HG02642 (cell line): ENCODE results near the gene KCNIP3.
"Not testable (repeated sequence)": the region's sequence is repeated elsewhere in the genome, so short reads cannot be mapped to it uniquely, and the experiment has no call there.

Source experiments
- ATAC-seq: cut with Tn5 transposase; IDR thresholded peaks from one replicate; pipeline ENCODE4 v1.9.1; 2021; ENCODE audit warnings: mild to moderate bottlenecking; ENCODE audit not compliant: unreplicated experiment, poor library complexity

KCNIP3 gene

DNA sequence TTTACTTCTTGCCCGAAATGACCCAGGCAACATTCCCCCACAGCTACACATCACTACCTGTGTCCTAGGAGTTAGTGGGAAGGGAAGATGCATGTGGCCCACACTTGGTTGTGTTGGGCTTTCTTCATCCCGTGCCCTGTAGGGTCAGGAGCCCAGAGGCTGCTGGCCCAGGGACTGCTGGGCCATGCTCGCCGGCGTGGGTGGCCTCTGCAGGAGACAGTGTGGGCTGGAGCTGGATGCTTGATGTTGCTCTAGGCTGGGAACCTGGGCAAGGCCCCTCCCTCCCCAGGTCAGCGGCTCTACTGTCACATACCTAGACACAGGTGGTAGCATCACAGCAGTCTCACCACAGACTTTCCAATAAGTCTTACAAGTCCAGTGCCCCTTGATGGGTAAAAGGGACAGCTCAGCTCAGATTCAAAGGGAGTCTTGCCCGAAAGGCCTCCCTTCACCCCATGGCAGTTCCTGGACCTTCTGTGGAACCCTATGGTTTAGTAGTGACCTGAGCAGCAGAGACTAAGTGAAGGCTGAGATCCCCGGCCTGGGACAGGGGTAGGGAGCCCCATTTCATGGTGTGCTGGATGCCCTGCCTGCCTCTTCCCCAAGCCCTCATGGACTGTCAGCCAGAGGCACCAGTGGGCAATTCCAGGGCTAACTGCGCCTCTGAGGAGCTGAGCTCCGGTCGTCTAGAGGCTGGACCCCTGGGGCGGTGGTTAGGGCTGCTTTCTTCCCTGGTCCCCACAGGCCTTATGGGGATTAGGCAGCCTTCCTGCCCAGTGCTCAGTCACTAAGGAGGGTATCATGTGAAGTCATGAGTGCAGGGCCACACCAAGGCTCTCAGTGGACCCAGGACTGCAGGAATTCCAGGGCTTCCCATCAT is 59.9 kb downstream of the KCNIP3 start:
- ATAC-seq = no peak

DNA sequence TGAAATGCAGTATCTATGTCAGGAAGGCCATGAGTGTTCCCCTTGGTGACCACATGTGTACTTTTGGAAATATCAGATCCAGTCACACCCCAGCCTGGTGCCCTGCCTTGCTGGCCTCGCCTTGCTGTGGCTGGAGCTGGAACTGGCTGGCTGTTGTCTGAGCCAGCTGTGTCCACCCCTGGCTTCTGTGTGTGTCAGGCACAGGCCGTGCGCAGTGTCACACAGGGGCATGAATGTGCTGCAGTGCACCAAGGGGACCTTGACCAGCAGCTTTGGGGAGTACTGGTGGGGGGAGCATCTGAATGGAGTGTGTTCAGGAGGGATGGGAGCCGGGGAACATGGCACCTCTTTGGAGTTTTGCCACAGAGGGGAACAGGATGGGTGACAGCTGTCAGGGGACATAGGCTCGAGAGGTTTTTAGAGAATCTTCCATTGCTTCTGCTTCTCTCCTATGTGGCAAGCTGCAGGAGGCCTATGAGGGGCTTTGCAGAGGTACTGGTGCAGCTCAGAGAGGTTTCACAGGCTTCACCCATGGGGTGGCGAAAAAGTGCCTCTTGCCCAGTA is 60.7 kb downstream of the KCNIP3 start:
- ATAC-seq = no peak

DNA sequence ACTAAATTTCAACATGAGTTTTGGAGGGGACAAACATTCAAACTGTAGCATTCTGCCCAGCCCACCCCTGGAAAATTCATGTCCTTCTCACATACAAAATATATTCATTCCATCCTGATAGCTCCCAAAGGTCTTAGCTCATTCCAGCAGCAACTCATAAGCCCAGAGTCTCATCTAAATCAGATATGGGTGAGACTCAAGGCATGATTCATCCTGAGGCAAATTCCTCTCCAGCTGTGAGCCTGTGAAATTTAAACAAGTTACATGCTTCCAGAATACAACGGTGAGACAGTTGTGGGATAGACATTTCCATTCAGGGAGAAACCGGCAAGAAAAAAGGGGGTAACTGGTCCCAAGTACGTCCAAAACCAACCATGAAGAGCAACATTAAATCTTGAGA is 61.9 kb downstream of the KCNIP3 start:
- ATAC-seq = no peak

DNA sequence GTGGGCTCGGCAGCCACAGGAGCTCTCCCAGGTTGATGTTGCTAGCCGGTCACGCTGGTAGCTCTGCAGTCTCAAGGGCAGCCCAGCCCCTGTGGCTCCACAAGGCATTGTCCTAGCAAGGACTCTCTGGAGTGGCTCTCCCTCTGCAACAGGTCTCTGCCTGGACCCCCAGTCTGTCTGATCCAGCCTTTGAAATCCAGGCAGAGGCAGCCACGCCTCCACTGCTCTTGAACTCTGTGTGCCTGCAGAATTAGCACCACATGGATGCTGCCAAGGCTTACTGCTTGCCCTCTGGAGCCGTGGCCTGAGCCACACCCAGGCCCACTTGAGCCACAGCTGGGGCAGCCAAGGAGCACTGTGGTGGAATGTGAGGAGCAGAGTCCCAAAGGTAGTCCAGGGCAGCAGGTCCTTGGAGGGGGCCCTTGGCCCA is 62.4 kb downstream of the KCNIP3 start:
- no peak for ATAC-seq

DNA sequence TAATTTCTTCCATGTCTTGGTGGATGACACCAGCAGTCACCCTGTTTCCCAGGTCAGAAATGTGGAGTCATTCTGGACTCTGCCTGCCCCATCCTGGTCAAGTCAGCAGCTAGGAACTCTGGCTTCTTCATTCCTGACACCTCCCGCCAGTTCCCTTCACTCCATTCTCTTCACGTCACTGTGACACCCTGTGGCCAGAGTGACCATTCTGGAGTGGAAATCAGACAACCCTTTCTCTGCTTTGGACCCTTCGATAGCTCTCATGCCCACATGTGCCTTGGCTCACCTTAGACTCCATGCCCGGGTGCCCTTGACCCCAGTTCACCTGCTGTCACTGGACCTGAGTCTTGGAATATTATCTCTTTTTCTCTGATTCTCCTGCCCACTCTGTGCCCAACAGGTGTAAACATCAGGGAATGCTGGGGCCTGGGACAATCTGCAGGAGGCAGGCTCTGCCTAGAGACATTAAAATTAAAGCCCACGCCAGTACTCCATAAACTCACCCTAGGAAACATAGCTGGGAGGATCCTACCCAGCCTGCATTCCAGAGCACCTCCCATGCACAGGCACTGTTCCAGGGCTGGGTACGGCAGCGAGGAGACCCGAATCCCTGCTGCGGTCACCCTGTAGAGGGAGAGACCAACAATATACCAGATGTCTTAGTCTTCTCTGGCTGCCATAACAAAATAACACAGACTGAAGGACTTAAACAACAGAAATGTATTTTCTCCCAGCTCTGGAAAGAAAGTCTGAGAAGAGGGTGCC is 64.3 kb downstream of the KCNIP3 start:
- no peak for ATAC-seq

DNA sequence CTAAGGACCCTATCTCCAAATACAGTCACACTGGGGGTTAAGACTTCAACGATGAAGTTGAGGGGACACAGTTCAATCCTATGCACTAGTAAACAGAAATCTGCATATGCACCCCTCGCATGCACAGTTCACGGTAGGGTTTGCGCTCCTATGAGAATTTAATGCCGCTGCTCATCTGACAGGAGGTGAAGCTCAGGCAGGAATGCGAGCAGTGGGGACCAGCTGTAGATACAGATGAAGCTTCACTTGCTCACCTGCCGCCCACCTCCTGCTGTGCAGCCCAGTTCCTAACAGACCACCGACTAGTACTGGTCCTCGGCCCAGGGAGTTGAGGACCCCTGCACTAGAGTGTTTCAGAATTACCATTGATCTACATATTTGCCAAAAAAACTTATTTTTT is 65.3 kb downstream of the KCNIP3 start:
- no peak for ATAC-seq

DNA sequence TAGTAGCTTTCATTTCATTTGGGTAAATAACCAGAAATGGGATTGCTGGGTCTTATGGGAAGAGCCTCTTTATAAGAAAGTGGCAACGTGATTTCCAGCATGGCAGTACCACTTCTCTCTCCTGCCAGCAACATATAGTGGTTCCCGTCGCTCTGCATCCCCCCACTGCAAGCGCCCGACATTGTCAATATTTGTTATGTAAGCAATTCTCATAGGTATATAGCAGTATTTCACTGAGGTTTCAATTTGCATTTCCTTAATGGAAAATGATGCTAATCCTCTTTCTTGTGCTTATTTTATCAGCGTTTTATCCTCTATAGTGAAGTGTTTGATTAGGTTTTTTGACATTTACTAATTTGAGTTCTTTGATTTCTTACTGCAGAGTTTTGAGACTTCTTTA is 69.4 kb downstream of the KCNIP3 start:
- ATAC-seq = no peak

DNA sequence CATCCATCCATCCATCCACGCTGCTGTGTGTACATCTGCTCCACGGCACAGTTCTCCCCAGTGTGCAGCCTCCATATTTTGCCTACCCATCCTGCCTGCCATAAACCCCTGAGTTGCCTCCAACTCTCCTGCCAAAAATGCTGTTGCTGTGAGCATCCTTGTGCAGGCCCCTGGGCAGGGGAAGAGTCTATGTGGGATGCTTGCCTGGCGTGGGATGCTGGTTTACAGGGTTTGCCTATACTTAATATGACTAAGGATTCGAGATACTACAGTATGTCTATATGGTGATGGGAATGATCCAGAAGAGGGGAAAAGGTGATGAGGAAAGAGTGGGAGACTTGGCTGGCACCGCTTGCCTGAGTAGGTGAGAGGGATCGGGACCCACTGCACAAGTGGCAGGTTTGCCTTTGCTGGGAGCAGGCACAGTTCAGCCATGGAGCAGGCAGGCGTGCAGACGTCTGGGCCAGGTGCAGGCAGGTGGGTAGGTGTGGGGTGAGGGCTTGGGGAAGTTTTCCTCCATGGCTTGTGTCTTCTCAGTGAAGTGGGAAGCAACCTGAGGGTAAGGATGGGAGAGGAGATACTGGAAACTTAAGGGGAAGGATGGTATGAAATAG is 75.2 kb downstream of the KCNIP3 start:
- no peak for ATAC-seq

DNA sequence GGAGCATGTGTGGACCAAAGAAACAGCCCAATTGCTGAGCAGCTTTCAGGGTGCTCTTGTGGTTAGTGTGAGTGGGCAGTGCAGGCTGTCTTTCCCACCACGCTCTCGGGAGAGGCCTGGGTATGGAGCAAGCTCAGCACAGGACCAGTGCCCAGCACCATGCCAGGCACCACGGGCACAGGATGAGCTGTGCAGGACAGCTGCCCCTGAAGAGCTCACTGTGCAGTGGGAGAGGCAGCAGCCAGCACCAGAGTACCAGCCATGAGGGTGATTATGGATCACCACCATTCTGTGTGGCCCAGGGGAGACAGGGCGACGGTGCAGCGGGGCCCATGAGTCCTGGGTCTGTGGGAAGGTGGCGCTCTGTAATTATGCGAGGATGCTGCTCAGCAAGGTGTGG is 75.7 kb downstream of the KCNIP3 start:
- ATAC-seq = no peak

DNA sequence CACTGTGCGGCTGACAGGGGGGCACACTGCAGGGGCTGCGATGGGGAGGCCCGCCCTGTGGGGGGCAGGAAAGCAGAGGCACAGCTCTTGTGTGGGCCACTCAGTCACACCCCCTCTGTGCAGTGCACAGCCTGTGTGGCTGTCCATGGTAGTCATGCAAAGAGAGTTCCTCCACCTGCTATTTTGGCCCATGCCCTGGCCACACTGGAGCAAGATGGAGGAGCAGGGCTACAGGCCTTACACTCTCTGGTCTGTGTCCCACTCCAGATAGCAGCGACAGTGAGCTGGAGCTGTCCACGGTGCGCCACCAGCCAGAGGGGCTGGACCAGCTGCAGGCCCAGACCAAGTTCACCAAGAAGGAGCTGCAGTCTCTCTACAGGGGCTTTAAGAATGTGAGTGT is 76.9 kb downstream of the KCNIP3 start:
- no peak for ATAC-seq

DNA sequence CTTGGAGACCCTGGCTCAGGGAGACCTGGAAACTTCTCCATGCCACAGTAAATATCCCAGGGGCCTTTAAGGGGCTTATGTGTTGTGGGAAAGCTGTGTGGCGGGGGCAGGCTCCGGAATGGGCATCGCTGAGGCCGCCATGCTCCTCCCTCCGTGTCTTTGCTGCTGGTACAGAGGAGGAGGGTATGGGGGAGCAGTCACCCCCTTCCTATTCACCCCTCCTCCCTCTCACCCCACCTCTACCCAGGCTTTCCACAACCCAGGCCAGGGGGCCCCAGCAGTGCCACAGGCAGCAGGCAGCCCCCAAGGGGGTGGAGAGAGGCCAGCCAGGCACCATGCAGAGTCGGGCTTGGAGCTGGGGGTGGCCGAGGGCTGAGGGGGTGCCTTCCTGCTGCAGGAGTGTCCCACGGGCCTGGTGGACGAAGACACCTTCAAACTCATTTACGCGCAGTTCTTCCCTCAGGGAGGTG is 77.3 kb downstream of the KCNIP3 start:
- ATAC-seq = no peak

DNA sequence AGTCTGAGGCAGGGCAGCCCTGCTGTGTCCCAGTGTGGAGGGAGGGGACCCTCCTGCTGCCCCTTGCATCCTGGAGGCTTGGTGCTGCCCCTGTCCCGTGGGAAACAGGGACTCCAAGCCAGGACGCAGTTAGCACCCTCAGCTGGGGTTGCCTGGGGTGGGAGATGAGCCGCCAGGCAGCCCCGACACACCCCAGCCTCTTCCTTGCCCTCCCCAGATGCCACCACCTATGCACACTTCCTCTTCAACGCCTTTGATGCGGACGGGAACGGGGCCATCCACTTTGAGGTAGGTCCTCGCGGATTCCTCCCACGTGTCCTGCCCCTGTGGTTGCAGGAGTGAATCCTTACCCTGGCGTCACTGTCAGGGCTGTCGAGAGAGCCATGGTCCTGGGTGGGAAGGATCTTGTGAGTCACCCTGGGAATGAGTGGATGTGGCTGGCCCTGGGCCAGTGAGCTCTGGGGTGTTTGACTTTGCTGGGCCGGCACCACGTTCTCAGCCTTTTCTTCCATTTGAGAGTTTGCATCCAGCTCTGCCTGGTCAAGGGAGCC is 77.8 kb downstream of the KCNIP3 start:
- ATAC-seq = no peak

DNA sequence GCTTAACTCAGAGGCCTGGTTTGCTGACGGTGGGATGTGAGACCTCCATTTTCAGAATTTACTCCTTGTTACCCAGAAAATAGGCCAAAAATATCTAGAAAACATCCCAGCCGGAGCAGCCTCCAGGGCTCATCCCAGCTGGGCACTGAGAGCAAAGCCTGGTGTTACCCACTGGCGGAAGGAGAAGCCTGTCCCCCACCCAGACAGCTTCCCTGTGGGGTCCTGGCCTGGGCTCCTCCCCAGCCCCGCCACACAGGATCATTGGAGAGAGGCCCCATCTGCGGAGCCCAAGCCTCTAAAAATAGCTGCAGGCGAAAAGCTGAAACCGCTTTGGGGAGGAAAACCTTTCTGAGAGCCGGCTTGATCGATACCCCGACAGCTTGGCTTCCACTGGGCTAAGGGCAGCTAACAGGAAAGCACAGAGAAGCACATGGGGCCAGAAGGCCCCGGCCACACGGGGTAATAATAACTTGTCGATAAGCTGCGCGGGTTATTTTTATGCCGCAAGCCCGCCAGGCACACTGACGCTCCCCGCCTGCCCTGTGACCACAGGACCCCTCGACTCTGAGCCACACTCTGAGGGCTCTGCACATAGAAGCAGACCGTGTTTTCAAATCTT is 78.5 kb downstream of the KCNIP3 start:
- no peak for ATAC-seq

DNA sequence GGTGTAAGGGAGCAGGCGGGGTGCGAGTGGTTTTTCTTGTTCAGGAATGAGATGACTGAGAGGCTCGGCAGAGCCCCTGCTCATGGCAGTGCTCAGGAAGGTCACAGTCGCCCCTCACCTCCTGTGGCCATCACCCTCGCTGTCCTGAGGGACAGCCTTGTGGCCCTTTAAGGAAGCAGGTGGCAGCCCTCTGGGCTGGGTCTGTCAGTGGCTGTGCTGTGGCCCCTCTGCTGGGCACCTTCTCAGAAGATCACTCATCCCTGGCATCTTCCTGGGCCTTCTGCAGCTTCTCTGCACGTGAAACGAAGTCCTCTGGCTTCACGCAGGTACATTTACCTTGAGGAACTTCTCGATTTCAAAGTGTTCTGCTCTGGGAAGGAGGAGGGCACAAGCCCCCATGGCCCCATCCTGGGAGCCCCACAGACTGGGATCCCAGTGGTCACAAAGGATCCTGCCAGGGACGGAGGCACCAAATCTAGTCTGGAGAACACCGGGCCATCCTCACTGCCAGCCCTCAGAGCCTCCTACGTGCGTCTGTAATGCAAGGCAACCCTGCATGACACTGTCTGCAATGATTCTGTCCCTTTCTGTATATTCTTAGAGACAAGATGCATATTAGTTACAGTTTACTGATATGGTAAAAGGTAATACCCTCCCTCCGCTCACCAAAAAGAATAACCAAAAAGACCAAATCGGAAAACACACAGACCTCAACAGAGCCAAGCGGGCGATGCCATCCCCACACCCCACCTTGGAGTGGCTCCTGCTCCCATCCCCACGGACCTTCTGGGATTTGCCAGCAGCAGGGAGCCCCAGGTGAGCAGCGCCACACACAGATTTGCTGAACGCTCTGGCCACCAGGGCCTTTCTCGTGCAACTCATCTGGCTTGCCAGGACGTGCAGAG is 79.4 kb downstream of the KCNIP3 start:
- ATAC-seq = no peak

DNA sequence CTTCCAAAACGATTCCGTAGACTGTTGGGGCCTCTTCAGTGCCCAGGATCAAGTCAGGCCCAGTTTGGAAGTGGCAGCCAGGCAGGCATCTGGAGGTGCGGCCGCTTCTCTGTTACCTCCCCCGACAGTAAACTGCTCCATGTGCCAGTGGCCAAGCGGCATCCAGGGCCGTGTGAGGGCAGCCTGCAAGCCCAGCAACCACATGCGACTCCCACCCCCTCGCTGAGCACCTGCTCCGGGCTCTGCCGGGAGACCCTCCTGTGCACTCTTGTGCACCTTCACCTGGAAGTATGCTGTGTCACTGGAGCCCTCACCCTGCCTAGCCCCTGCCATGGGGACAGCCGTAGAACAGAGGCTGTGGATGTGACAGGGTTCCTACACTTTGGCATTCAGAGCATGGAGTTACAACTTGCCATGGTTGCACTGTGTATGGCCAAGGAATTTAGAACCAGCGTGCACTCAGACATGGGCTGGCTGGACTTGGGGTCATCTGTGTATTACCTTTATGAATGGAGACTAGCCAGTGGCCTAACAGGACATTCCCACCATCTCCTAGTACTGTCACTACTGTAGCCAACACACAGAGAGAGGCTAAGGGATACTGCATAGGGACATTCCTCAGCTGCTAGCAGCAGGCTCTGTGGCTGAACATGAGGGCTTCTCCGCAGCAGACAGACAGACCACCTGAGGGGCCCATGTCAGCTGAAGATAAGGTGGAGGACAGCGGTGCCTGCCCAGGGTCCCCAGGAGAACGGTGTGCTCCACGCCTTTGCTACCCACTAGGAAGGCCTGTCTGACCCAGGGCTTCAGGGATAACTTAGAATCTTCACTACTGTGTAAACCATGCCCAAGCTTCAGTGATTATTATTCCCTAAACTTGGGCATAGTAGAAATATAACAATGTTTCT is 80.3 kb downstream of the KCNIP3 start:
- ATAC-seq = no peak

DNA sequence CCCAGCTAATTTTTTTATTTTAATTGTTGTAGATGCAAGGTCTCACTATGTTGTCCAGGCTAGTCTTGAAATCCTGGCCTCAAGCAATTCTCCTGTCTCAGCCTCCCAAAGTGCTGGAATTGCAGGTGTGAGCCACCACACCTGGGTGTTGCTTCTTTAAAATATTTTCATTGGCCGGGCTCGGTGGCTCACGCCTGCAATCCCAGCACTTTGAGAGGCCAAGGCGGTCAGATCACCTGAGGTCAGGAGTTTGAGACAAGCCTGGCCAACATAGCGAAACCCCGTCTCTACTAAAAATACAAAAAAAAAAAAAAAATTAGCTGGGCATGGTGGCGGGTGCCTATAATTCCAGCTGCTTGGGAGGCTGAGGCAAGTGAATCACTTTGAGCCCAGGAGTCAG is 81.1 kb downstream of the KCNIP3 start:
- not testable (repeated sequence) for ATAC-seq

DNA sequence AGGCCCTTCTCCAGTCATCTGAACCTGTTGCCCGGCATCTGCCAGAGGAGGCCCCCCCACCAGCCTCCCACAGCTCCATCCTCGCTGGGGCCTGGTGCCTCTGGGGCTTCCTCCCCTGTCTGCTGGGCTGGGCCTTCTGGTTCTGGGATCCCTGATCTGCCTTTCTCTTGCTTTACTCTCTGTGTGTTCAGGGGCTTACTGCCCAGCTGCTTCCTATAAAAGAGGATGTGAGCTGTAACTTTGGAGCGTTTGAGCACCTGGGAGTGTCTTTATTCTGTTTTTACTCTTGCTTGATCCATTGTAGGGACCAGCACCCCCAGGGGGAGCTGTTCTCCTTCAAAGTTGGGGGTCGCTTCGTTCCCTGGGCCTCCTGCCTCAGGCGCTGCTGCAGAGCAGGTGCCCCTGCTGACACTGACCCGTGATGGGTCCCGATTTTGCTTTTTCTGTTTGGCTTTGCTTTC is 82.3 kb downstream of the KCNIP3 start:
- no peak for ATAC-seq

DNA sequence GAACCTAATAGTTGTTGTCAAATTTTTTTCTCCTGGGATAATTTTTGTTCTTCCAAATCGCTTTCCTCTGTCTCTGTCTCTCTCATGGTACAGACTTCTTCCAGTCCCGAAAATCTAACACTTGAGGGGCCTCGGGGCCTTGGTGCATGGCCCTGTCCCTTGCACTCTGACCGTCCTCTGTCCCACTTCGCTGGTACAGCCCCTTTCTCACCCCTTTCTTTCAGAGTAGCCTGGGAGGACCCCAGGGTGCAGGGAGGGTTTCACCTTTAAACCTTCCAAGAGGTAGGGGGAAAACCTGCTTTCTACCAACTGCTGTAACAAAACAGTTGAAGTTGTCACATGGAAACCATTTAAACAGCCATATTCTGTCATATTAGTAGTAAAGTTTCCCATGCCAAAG is 83.1 kb downstream of the KCNIP3 start:
- no peak for ATAC-seq
